ENCODE results near the gene MAVS.
"Not testable (repeated sequence)": the region's sequence is repeated elsewhere in the genome, so short reads cannot be mapped to it uniquely, and the experiment has no call there.

The MAVS gene

GRCh38 chr20:3875378-3875974, 28.8 kb downstream of the MAVS start:
- POLR2A ChIA-PET: interaction anchor here (1.1 to 1.2 kb wide), 2 partner anchors 12 to 89 kb away, joined by 3 to 4 read pairs; partner anchors contain the start of gene CENPB
- no peak for DNase-seq (ENCODE audit: extremely low spot score)
- TF ChIP-seq LEF1 (IDR thresholded peaks at IDR 0.05; ENCODE audit: borderline replicate concordance) (no peak), L3MBTL2 (conservative IDR thresholded peaks at IDR 0.05) (no peak), ELF4 (IDR thresholded peaks at IDR 0.05) (no peak), FOXK2 (IDR thresholded peaks at IDR 0.05) (no peak), PKNOX1 (IDR thresholded peaks at IDR 0.05) (no peak), SUZ12 (IDR thresholded peaks at IDR 0.05) (no peak), FOXM1 (IDR thresholded peaks at IDR 0.05; ENCODE audit: borderline replicate concordance) (no peak), HDGF (IDR thresholded peaks at IDR 0.05; ENCODE audit: borderline replicate concordance) (no peak), CTBP1 (IDR thresholded peaks at IDR 0.05; ENCODE audit: borderline replicate concordance) (no peak), ARNT (IDR thresholded peaks at IDR 0.05) (no peak), FOXA1 (IDR thresholded peaks at IDR 0.05) (no peak), TARDBP (IDR thresholded peaks at IDR 0.05) (no peak), ZNF384 (IDR thresholded peaks at IDR 0.05) (no peak), NFRKB (IDR thresholded peaks at IDR 0.05) (no peak), BHLHE40 (IDR thresholded peaks at IDR 0.05; ENCODE audit: borderline replicate concordance) (no peak), SP1 (IDR thresholded peaks at IDR 0.05) (no peak)
- CTCF ChIA-PET: interaction anchor here (0.6 to 0.7 kb wide), 2 partner anchors 27 to 519 kb away, joined by 3 read pairs; no protein-coding TSS in a partner anchor

- ChIA-PET CTCF (no interaction called here), POLR2A (interaction anchor here (1.2 kb wide), 1 partner anchor 12 kb away, joined by 3 read pairs; no protein-coding TSS in a partner anchor)
- TF ChIP-seq ZNF384 (IDR thresholded peaks at IDR 0.05) (no peak), FOXA1 (IDR thresholded peaks at IDR 0.05) (no peak), FOXK2 (IDR thresholded peaks at IDR 0.05) (no peak), BHLHE40 (IDR thresholded peaks at IDR 0.05; ENCODE audit: borderline replicate concordance) (no peak), TARDBP (IDR thresholded peaks at IDR 0.05) (no peak), L3MBTL2 (conservative IDR thresholded peaks at IDR 0.05) (no peak), FOXM1 (IDR thresholded peaks at IDR 0.05; ENCODE audit: borderline replicate concordance) (no peak), ELF4 (IDR thresholded peaks at IDR 0.05) (no peak), LEF1 (IDR thresholded peaks at IDR 0.05; ENCODE audit: borderline replicate concordance) (no peak)
- DNase-seq (ENCODE audit: extremely low spot score): no peak
These were observed 29.4 kb downstream of the MAVS start for GRCh38 chr20:3876000-3876399.

- ChIA-PET POLR2A (no interaction called here), CTCF (no interaction called here)
- no peak for TF ChIP-seq TARDBP (IDR thresholded peaks at IDR 0.05)
- TF ChIP-seq ELF4 (IDR thresholded peaks at IDR 0.05): no peak
- TF ChIP-seq NFRKB (IDR thresholded peaks at IDR 0.05): no peak
- TF ChIP-seq PKNOX1 (IDR thresholded peaks at IDR 0.05): no peak
- no peak for TF ChIP-seq CTBP1 (IDR thresholded peaks at IDR 0.05; ENCODE audit: borderline replicate concordance)
- no peak for TF ChIP-seq LEF1 (IDR thresholded peaks at IDR 0.05; ENCODE audit: borderline replicate concordance)
- no peak for TF ChIP-seq ZNF384 (IDR thresholded peaks at IDR 0.05)
- no peak for TF ChIP-seq HDGF (IDR thresholded peaks at IDR 0.05; ENCODE audit: borderline replicate concordance)
- TF ChIP-seq BHLHE40 (IDR thresholded peaks at IDR 0.05; ENCODE audit: borderline replicate concordance): no peak
- no peak for TF ChIP-seq L3MBTL2 (conservative IDR thresholded peaks at IDR 0.05)
- TF ChIP-seq SUZ12 (IDR thresholded peaks at IDR 0.05): no peak
- DNase-seq (ENCODE audit: extremely low spot score): no peak
These were observed 30.0 kb downstream of the MAVS start for GRCh38 chr20:3876676-3877075.

- CTCF ChIA-PET; POLR2A ChIA-PET; DNase-seq (ENCODE audit: extremely low spot score): not testable (repeated sequence)
These were observed 32.3 kb downstream of the MAVS start for GRCh38 chr20:3878921-3879274.

- TF ChIP-seq ZNF384 (IDR thresholded peaks at IDR 0.05): no peak
- no peak for TF ChIP-seq FOXM1 (IDR thresholded peaks at IDR 0.05; ENCODE audit: borderline replicate concordance)
- no peak for TF ChIP-seq SUZ12 (IDR thresholded peaks at IDR 0.05)
- no peak for TF ChIP-seq HDGF (IDR thresholded peaks at IDR 0.05; ENCODE audit: borderline replicate concordance)
- TF ChIP-seq LEF1 (IDR thresholded peaks at IDR 0.05; ENCODE audit: borderline replicate concordance): no peak
- ChIA-PET POLR2A (interaction anchor here (0.6 kb wide), 1 partner anchor 98 kb away, joined by 3 read pairs; no protein-coding TSS in a partner anchor), CTCF (no interaction called here)
- no peak for DNase-seq (ENCODE audit: extremely low spot score)
These were observed 39.1 kb downstream of the MAVS start for GRCh38 chr20:3885715-3886114.

- POLR2A ChIA-PET: interaction anchor here (0.7 to 1.0 kb wide), 2 partner anchors 12 to 128 kb away, joined by 3 read pairs; no protein-coding TSS in a partner anchor
- no peak for DNase-seq (ENCODE audit: extremely low spot score)
- CTCF ChIA-PET: interaction anchor here (0.5 to 0.7 kb wide), 2 partner anchors 78 to 121 kb away, joined by 4 read pairs; no protein-coding TSS in a partner anchor
- TF ChIP-seq ELF4 (IDR thresholded peaks at IDR 0.05) (no peak), SP1 (IDR thresholded peaks at IDR 0.05) (no peak), FOXA1 (IDR thresholded peaks at IDR 0.05) (no peak), TARDBP (IDR thresholded peaks at IDR 0.05) (no peak), L3MBTL2 (conservative IDR thresholded peaks at IDR 0.05) (no peak), LEF1 (IDR thresholded peaks at IDR 0.05; ENCODE audit: borderline replicate concordance) (no peak), BHLHE40 (IDR thresholded peaks at IDR 0.05; ENCODE audit: borderline replicate concordance) (no peak), ARNT (IDR thresholded peaks at IDR 0.05) (no peak)
These were observed 41.4 kb downstream of the MAVS start for GRCh38 chr20:3887876-3888620.
